RPMI8226 (cell line): Measurements from ENCODE around the gene SLC6A7.
A peak's percentile ranks its signal among the peaks of the same experiment; 100 is the strongest.

ENCODE experiments used
- DNase-seq: peaks from one replicate; pipeline ENCODE4 v3.0.0-alpha.2; 2015

SLC6A7 gene

GRCh38 chr5:150196986-150197385 lies 7.1 kb downstream of the SLC6A7 start:
- DNase-seq, result no peak

DNA sequence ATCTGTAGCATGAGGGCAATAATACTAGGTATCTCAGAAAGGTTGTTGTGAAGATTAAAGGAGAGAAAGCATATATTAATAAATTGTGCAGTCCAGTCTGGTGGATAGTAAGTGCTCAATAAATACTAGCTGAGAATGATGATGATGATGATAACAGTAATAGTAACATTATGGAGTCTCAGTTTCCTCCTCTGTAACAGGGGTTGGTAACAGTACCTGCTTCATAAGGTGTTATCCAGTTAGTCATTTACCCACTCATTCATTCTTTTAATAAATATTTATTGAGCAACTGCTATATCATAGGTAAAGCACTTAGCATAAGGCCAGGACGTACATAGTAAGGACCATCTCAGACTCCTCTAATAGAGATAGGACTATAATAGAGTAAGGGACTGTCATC lies 7.6 kb downstream of the SLC6A7 start:
- no peak for DNase-seq

GRCh38 chr5:150202501-150202900 lies 12.6 kb downstream of the SLC6A7 start:
- no peak for DNase-seq

DNA sequence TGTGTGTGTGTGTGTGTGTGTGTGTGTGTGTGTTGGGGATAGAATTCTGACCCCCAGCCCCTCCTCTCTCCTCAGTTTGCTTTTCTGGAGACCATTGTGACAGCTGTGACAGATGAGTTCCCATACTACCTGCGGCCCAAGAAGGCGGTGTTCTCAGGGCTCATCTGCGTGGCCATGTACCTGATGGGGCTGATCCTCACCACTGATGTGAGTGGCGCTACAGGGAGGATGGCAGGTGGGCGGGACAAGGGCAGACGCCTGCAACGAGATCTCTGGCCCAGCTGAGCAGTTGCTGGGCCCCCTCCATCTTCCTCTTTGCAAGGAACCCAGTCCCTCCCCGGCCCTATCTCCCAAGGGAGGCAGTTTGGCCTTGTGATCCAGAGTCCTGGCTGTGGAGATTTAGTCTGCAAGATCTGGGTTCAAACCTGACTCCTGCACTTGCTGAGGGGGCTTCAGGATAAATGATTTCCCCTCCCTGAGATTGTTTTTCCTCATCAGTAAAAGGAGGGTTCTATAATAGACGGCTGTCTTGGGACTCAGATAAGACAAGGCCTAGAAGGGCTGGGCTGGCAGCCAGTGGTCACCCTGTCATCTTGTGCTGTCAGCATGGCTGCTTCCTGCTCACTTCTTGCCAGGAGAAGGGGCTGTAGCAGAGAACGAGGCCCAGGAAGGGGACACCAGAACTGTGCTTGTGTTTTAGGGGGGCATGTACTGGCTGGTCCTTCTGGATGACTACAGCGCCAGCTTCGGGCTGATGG lies 14.1 kb downstream of the SLC6A7 start:
- DNase-seq, result no peak

GRCh38 chr5:150204590-150204960 lies 14.7 kb downstream of the SLC6A7 start:
- no peak for DNase-seq

DNA sequence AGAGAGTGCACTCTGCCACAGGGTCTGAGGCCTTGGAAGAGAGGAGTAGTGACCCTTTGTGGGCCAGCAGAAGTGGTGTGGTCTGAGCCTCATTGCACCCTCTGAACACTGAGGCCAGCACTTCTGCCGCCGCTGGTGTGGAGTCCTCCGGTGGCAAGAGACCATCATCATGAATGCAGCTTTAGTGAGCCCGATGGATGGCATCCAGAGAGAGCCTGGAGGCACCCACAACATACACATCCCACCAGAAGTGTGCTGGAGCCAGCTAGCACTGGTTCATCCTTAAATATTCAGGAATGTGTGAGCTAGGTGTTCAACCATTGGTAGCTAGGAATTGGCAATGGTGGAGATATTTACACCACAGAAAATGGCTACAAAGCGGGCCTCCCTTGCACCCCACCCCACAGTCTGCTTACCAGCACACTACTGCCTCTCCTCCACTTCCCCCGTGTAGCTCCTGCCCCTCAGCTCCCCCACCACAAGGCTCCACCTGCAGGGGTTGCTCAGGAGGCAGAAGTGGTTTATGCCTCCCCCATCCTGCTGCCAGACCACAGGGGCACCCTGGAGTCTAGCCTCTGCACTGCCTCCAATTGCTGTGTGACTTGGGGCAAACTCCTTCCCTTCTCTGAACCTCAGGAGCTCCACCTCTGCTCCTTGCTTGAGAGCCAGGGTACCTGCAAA lies 16.4 kb downstream of the SLC6A7 start:
- DNase-seq, result no peak

DNA sequence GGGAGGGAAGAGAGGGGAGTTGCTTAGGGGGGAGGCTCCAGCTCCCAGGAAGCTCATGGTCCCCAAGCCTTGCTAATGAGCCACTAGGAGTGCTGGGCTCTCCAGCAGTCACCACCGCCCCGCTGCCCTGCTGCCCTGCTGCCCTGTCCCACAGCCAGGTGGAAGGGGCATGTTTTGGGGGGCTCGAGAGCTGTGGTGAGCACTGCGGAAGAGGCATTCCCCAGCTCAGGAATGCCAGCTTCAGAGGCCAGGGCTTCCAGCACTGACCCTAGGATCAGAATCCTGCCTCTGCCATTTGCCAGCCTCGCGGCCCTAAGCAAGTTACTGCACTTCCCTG lies 16.9 kb downstream of the SLC6A7 start:
- DNase-seq, result no peak

DNA sequence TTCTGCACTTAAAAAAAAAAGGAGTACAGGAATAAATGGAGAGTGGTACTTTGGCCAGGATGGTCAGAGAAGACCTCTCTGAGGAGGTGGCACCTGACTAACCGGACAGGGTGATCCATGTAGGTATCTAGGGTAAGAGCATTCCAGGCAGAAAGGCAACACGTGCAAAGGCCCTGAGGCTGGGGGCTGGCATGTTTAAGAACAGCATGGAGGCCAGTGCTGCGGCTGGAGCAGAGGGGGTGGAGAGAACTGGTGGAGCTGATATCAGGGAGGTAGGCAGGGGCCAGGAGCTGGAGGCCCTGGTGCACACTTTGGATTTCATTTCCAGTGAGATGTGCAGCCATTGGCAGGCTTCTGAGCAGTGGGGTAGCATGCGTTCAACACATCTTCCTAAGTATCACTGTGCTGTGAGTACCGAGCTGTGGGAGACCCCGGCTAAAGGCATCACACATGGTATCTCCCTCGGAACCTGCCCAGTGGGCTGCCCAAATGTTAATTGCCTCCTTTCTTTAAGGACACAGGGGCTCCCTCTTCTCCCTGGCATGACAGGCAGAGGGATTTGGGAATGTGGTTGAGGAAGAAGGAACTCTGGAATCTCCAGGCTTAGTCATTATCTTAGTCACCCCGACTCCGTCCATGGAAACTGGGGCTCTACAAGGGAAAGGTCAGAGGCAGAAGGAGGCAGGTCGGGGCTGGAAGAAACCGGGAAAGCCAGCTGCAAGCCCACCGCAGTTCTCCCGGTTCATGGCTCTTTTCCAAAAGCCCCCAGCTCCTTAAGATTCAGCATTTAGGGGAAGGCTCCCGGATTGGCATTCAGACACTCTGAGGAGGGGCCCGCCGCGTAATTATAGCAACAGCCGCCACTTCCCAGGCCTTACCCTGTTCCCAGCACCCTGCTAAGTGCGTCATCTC lies 18.6 kb downstream of the SLC6A7 start:
- DNase-seq, result no peak

DNA sequence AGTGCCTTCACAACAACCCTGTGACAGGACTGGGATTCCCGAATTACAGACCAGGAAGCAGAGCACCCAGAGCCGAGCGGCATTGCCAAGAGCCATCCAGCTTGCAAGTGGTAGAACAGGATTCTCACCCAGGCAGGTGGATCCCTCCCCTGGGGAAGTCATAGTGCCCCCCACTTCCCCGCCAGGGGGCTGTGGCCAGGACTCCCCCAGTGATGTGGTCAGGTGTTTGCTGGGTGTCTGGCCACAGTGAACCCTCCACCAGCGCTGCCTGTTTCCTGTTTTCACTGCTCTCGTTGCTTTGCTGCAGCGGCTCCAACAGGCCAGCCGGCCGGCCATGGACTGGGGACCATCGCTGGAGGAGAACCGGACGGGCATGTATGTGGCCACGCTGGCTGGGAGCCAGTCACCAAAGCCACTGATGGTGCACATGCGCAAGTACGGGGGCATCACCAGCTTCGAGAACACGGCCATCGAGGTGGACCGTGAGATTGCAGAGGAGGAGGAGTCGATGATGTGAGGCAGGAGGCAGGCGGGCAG lies 19.3 kb downstream of the SLC6A7 start:
- no peak for DNase-seq

DNA sequence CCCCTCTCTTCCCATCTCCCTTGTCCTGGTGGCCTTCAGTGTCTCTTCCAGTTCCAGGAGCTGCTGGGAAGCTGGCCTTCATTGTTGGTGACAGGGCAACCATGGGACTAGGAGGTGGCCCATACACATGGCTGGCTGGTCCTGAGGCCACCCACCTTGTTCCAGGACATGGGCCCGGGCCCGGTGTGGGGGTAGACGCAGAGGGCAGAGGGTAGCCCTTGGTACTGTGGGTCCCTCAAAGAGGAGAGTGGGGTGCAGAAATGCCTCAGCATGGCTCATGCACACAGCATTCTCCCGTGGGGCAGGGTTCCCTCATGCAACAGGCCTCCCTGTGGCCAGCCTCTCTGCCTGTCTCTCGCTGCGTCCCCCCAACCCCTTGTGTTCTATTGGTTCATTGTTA lies 20.8 kb downstream of the SLC6A7 start:
- no peak for DNase-seq

- peak; percentile 58 for DNase-seq
These were observed 21.5 kb downstream of the SLC6A7 start for GRCh38 chr5:150211156-150212030.

GRCh38 chr5:150213530-150213929 lies 23.7 kb downstream of the SLC6A7 start:
- no peak for DNase-seq

GRCh38 chr5:150214289-150214688 lies 24.4 kb downstream of the SLC6A7 start:
- DNase-seq, result no peak

GRCh38 chr5:150215979-150216944 lies 26.4 kb downstream of the SLC6A7 start:
- no peak for DNase-seq

DNA sequence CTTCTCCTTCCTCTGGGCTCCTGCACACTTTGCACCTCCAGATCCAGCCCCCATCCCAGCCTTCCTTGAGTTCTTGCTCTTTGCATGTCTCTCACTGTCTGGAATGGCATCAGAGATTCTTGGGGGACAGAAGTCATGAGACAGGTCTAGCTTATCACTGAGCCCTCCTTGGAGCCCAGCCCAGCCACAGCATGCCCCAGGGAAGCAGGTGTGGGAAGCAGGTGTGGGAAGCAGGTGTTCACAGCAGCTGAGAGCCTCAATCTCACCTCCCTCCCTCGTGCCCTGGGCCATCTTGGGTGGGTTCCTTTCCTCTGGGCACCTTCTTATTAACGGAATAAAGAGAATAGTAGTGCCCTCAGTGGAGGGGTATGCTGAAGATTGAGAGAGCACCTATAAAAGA lies 27.2 kb downstream of the SLC6A7 start:
- DNase-seq, result peak; percentile 46

DNA sequence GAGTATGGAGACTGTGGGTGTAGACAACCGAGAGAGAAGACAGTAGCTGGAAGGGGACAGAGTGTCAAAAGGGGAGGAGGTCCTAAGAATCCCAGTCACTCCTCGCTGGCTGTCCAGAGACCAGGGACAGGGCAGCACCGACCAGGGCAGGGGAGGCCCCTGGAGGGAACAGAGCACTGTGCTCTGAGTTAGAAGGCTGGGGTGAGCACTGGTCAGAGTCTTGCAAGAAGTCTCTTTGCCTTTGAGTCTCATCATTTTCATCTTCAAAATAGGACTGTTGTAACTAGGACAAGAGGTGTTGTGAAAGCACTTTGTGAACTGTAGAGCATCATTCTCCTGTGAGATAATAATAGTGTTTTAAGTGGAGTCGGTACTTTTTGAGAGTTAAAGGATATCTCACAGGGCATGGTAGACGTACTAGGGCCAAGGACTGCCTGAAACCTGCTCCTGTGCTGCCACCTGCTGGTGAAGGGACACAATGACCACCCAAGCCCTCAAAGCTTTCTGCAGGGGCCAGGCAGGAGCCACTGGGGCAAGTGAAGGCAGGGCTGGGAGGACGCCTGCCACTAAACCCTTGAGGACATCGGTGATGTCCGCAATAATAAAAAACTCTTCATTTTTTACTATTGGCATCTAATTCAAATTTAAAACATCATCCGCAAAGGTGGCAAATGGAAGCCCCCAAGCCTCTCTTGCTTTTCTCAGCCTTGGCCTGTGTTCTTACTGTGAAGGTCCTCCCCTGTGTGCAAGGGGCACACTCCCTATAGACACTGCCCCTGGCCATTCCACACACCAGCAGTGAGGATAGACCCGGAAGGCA lies 28.2 kb downstream of the SLC6A7 start:
- DNase-seq, result peak; percentile 84

GRCh38 chr5:150218693-150219035 lies 28.8 kb downstream of the SLC6A7 start:
- DNase-seq, result no peak

DNA sequence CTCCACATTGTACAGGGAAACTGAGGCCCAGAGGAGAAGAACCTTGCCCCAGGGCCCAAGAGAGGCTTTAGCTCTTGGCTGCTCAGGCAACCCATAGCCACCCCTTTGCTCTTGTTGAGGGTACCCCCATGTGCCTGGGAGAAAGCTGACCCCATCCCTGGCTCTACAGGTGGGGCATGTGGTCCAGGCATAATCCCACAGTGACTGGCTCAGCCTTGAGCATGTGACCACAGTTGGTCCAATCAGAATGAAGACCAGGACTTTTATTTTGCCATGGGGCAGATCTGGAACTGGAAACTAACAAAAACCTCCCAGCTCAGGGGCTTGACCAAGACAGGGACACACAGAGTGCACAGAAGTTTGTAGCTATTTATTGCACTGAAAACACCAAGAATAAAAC lies 29.3 kb downstream of the SLC6A7 start:
- no peak for DNase-seq

DNA sequence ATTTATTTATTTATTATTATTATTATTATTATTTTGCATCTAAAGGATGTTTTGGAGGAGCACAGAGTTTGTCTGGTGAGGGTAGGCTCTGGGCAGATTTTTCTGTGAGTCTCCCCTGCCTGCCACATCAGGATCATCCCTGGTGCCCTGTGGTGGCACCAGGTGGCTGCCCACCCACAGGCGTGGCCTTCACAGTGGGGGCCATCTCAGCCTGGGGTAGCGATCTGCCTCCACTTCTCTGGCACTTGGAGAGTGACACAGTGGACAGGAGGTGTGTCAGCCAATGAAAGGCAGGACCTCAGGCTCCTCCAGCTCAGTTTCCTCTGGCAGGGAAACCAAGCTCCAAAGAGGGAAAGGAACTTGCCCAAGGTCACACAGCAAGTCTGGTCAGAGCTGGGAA lies 30.0 kb downstream of the SLC6A7 start:
- no peak for DNase-seq

- DNase-seq, result no peak
These were observed 31.6 kb downstream of the SLC6A7 start for GRCh38 chr5:150221471-150221870.
